ENCODE data around the gene LRRC8C.

Gene LRRC8C

GRCh38 chr1:89675677-89676076, 42.8 kb downstream of the LRRC8C start:
- Histone ChIP-seq H3K27ac (ENCODE audit: low read depth, low read length) (no peak overlapping the region), H3K9ac (ENCODE audit: low read depth, low read length) (no peak overlapping the region), H3K27me3 (ENCODE audit: control insufficient read depth, insufficient read depth, low read length) (no peaks in the 10 kb centered on the region), H3K9me3 (ENCODE audit: control insufficient read depth, insufficient read depth, low read length) (no peaks in the 10 kb centered on the region), H3K36me3 (ENCODE audit: control insufficient read depth, insufficient read depth, low read length) (no peaks in the 10 kb centered on the region), H3K4me1 (ENCODE audit: control insufficient read depth, insufficient read depth, low read length) (no peaks in the 10 kb centered on the region; the same call in 1 of the 2 replicates), H3K4me3 (ENCODE audit: low read depth, low read length) (no peak overlapping the region)

GRCh38 chr1:89681045-89681729, 48.3 kb downstream of the LRRC8C start:
- Histone ChIP-seq H3K9ac (ENCODE audit: low read depth, low read length) (no peak overlapping the region), H3K36me3 (ENCODE audit: control insufficient read depth, insufficient read depth, low read length) (no peaks in the 10 kb centered on the region), H3K9me3 (ENCODE audit: control insufficient read depth, insufficient read depth, low read length) (no peaks in the 10 kb centered on the region), H3K4me1 (ENCODE audit: control insufficient read depth, insufficient read depth, low read length) (no peaks in the 10 kb centered on the region; the same call in 1 of the 2 replicates), H3K4me3 (ENCODE audit: low read depth, low read length) (no peak overlapping the region), H3K27me3 (ENCODE audit: control insufficient read depth, insufficient read depth, low read length) (no peaks in the 10 kb centered on the region), H3K27ac (ENCODE audit: low read depth, low read length) (no peak overlapping the region)

- no peaks in the 10 kb centered on the region for H3K27me3 ChIP-seq (ENCODE audit: control insufficient read depth, insufficient read depth, low read length)
- H3K4me1 ChIP-seq (ENCODE audit: control insufficient read depth, insufficient read depth, low read length), result no peaks in the 10 kb centered on the region; the same call in 1 of the 2 replicates
- no peak overlapping the region for H3K27ac ChIP-seq (ENCODE audit: low read depth, low read length)
- no peak overlapping the region for H3K4me3 ChIP-seq (ENCODE audit: low read depth, low read length)
- H3K36me3 ChIP-seq (ENCODE audit: control insufficient read depth, insufficient read depth, low read length), result no peaks in the 10 kb centered on the region
- H3K9me3 ChIP-seq (ENCODE audit: control insufficient read depth, insufficient read depth, low read length), result no peaks in the 10 kb centered on the region
- H3K9ac ChIP-seq (ENCODE audit: low read depth, low read length), result no peak overlapping the region
Observed at GRCh38 chr1:89682611-89683010, 49.7 kb downstream of the LRRC8C start.

GRCh38 chr1:89685461-89685860, 52.5 kb downstream of the LRRC8C start:
- no peaks in the 10 kb centered on the region for H3K36me3 ChIP-seq (ENCODE audit: control insufficient read depth, insufficient read depth, low read length)
- no peak overlapping the region for H3K9ac ChIP-seq (ENCODE audit: low read depth, low read length)
- no peak overlapping the region for H3K27ac ChIP-seq (ENCODE audit: low read depth, low read length)
- H3K9me3 ChIP-seq (ENCODE audit: control insufficient read depth, insufficient read depth, low read length), result no peaks in the 10 kb centered on the region
- H3K27me3 ChIP-seq (ENCODE audit: control insufficient read depth, insufficient read depth, low read length), result no peaks in the 10 kb centered on the region
- no peaks in the 10 kb centered on the region for H3K4me1 ChIP-seq (ENCODE audit: control insufficient read depth, insufficient read depth, low read length)
- H3K4me3 ChIP-seq (ENCODE audit: low read depth, low read length), result no peak overlapping the region

GRCh38 chr1:89686520-89686919, 53.6 kb downstream of the LRRC8C start:
- Histone ChIP-seq H3K27ac (ENCODE audit: low read depth, low read length) (no peak overlapping the region), H3K36me3 (ENCODE audit: control insufficient read depth, insufficient read depth, low read length) (no peaks in the 10 kb centered on the region)

GRCh38 chr1:89687254-89687653, 54.3 kb downstream of the LRRC8C start:
- no peaks in the 10 kb centered on the region for H3K9me3 ChIP-seq (ENCODE audit: control insufficient read depth, insufficient read depth, low read length)
- no peaks in the 10 kb centered on the region for H3K27me3 ChIP-seq (ENCODE audit: control insufficient read depth, insufficient read depth, low read length)
- no peaks in the 10 kb centered on the region for H3K4me1 ChIP-seq (ENCODE audit: control insufficient read depth, insufficient read depth, low read length)
- no peaks in the 10 kb centered on the region for H3K36me3 ChIP-seq (ENCODE audit: control insufficient read depth, insufficient read depth, low read length)
- H3K27ac ChIP-seq (ENCODE audit: low read depth, low read length), result no peak overlapping the region
- no peak overlapping the region for H3K4me3 ChIP-seq (ENCODE audit: low read depth, low read length)
- no peak overlapping the region for H3K9ac ChIP-seq (ENCODE audit: low read depth, low read length)

More at GRCh38 chr1:89686520-89686919, 53.6 kb downstream of the LRRC8C start:
- no peak overlapping the region for H3K4me3 ChIP-seq (ENCODE audit: low read depth, low read length)
- H3K27me3 ChIP-seq (ENCODE audit: control insufficient read depth, insufficient read depth, low read length), result no peaks in the 10 kb centered on the region
- no peak overlapping the region for H3K9ac ChIP-seq (ENCODE audit: low read depth, low read length)
- H3K4me1 ChIP-seq (ENCODE audit: control insufficient read depth, insufficient read depth, low read length), result no peaks in the 10 kb centered on the region
- no peaks in the 10 kb centered on the region for H3K9me3 ChIP-seq (ENCODE audit: control insufficient read depth, insufficient read depth, low read length)

- H3K36me3 ChIP-seq (ENCODE audit: control insufficient read depth, insufficient read depth, low read length), result no peaks in the 10 kb centered on the region
- H3K9ac ChIP-seq (ENCODE audit: low read depth, low read length), result no peak overlapping the region
- H3K27ac ChIP-seq (ENCODE audit: low read depth, low read length), result no peak overlapping the region
- H3K4me1 ChIP-seq (ENCODE audit: control insufficient read depth, insufficient read depth, low read length), result peaks cover 9% of the 10 kb centered on the region
- H3K27me3 ChIP-seq (ENCODE audit: control insufficient read depth, insufficient read depth, low read length), result no peaks in the 10 kb centered on the region
- no peaks in the 10 kb centered on the region for H3K9me3 ChIP-seq (ENCODE audit: control insufficient read depth, insufficient read depth, low read length)
- H3K4me3 ChIP-seq (ENCODE audit: low read depth, low read length), result no peak overlapping the region
Observed at GRCh38 chr1:89688607-89689006, 55.7 kb downstream of the LRRC8C start.

GRCh38 chr1:89689234-89689633, 56.3 kb downstream of the LRRC8C start:
- Histone ChIP-seq H3K4me1 (ENCODE audit: control insufficient read depth, insufficient read depth, low read length) (peaks cover 9% of the 10 kb centered on the region), H3K36me3 (ENCODE audit: control insufficient read depth, insufficient read depth, low read length) (no peaks in the 10 kb centered on the region), H3K27me3 (ENCODE audit: control insufficient read depth, insufficient read depth, low read length) (no peaks in the 10 kb centered on the region), H3K9ac (ENCODE audit: low read depth, low read length) (no peak overlapping the region), H3K4me3 (ENCODE audit: low read depth, low read length) (no peak overlapping the region), H3K9me3 (ENCODE audit: control insufficient read depth, insufficient read depth, low read length) (no peaks in the 10 kb centered on the region), H3K27ac (ENCODE audit: low read depth, low read length) (no peak overlapping the region)

GRCh38 chr1:89690595-89690994, 57.7 kb downstream of the LRRC8C start:
- Histone ChIP-seq H3K9ac (ENCODE audit: low read depth, low read length) (no peak overlapping the region), H3K4me3 (ENCODE audit: low read depth, low read length) (no peak overlapping the region), H3K4me1 (ENCODE audit: control insufficient read depth, insufficient read depth, low read length) (peaks cover 9% of the 10 kb centered on the region), H3K36me3 (ENCODE audit: control insufficient read depth, insufficient read depth, low read length) (no peaks in the 10 kb centered on the region), H3K27me3 (ENCODE audit: control insufficient read depth, insufficient read depth, low read length) (no peaks in the 10 kb centered on the region), H3K27ac (ENCODE audit: low read depth, low read length) (no peak overlapping the region), H3K9me3 (ENCODE audit: control insufficient read depth, insufficient read depth, low read length) (no peaks in the 10 kb centered on the region)

GRCh38 chr1:89692601-89693521, 59.9 kb downstream of the LRRC8C start:
- no peak overlapping the region for H3K27ac ChIP-seq (ENCODE audit: low read depth, low read length)
- peaks cover 9% of the 10 kb centered on the region for H3K4me1 ChIP-seq (ENCODE audit: control insufficient read depth, insufficient read depth, low read length)
- H3K36me3 ChIP-seq (ENCODE audit: control insufficient read depth, insufficient read depth, low read length), result no peaks in the 10 kb centered on the region
- no peak overlapping the region for H3K4me3 ChIP-seq (ENCODE audit: low read depth, low read length)
- H3K9ac ChIP-seq (ENCODE audit: low read depth, low read length), result peak overlapping the region; percentile 27; the same call in 1 of the 2 replicates
- H3K27me3 ChIP-seq (ENCODE audit: control insufficient read depth, insufficient read depth, low read length), result no peaks in the 10 kb centered on the region
- H3K9me3 ChIP-seq (ENCODE audit: control insufficient read depth, insufficient read depth, low read length), result no peaks in the 10 kb centered on the region

- no peaks in the 10 kb centered on the region for H3K9me3 ChIP-seq (ENCODE audit: control insufficient read depth, insufficient read depth, low read length)
- H3K9ac ChIP-seq (ENCODE audit: low read depth, low read length), result no peak overlapping the region
- no peaks in the 10 kb centered on the region for H3K36me3 ChIP-seq (ENCODE audit: control insufficient read depth, insufficient read depth, low read length)
- no peak overlapping the region for H3K27ac ChIP-seq (ENCODE audit: low read depth, low read length)
- no peaks in the 10 kb centered on the region for H3K27me3 ChIP-seq (ENCODE audit: control insufficient read depth, insufficient read depth, low read length)
- no peak overlapping the region for H3K4me3 ChIP-seq (ENCODE audit: low read depth, low read length)
- H3K4me1 ChIP-seq (ENCODE audit: control insufficient read depth, insufficient read depth, low read length), result peaks cover 9% of the 10 kb centered on the region
Observed at GRCh38 chr1:89695847-89696246, 62.9 kb downstream of the LRRC8C start.

Measured in HUES48 (cell line).